Fibroblast of the aortic adventitia (primary cell): ENCODE results near the gene ITPR1. TPM values are rescaled to one million over a fixed set of nuclear protein-coding genes. Genes with fewer than 3 reads are reported as not detected.

Experiments used
- DNase-seq: peaks from one replicate; pipeline ENCODE4 v3.0.0-alpha.2; 2010; ENCODE audit warnings: low read depth
- H3K4me3 ChIP-seq: 2 replicates; pipeline ENCODE4 v1.5.1; 2011; ENCODE audit warnings: low read depth, mild to moderate bottlenecking, control low read depth, low read length, moderate library complexity
- total RNA-seq: library from RNA; depleted of rRNA; stranded (reverse); fragments of >200 nt; gene quantifications from 2 replicates; pipeline ENCODE4 v1.2.3, GENCODE V29; 2012; ENCODE audit warnings: low replicate concordance
- TF ChIP-seq, protein P1 (sequence below): IDR thresholded peaks from 2 replicates; pipeline ENCODE4 v1.5.1; 2011; ENCODE audit warnings: mild to moderate bottlenecking, low read length, control low read depth, inconsistent platforms; ENCODE audit not compliant: insufficient read depth

Gene ITPR1
- total RNA-seq, 1 donor = 8.9 TPM

DNA sequence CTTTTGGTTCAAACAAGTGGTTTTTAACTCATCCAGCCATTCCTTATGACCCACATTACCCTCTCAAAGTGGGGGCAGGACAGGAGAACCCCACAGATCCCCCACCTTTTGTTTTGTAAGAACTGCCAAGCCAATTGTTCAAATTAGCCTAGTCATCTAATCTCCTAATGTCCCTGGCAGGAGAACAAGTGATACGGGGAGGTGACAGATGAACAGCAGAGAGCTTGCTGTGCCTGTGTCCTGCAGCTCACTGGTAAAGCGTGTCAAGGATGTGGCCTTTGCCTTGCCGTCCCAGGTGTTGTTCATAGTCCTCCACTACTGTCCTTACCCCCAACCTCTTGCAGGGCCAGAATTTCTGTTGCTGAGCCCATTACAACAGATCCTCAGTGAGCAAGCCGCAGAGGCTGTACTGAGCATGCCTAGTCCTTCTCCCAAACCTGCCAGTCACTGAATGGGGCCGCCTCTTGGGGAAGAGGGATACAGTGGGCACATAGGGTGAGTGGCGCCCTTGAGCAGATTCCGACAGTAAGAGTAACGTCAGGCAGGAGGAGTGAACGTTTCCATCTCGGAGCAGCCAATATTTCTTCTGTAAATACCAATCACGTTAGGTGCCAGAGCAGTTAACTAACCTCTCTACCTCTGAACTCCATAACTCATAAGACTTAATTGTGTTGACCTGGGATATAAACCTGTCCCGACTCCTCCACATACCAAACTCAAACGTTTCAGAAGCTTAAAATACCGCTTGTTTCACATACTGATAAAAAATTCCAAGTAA is 87.4 kb downstream of the ITPR1 start:
- no peak for DNase-seq
- TF ChIP-seq, protein P1, sequence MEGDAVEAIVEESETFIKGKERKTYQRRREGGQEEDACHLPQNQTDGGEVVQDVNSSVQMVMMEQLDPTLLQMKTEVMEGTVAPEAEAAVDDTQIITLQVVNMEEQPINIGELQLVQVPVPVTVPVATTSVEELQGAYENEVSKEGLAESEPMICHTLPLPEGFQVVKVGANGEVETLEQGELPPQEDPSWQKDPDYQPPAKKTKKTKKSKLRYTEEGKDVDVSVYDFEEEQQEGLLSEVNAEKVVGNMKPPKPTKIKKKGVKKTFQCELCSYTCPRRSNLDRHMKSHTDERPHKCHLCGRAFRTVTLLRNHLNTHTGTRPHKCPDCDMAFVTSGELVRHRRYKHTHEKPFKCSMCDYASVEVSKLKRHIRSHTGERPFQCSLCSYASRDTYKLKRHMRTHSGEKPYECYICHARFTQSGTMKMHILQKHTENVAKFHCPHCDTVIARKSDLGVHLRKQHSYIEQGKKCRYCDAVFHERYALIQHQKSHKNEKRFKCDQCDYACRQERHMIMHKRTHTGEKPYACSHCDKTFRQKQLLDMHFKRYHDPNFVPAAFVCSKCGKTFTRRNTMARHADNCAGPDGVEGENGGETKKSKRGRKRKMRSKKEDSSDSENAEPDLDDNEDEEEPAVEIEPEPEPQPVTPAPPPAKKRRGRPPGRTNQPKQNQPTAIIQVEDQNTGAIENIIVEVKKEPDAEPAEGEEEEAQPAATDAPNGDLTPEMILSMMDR = no peak
- H3K4me3 ChIP-seq = no peak overlapping the region

DNA sequence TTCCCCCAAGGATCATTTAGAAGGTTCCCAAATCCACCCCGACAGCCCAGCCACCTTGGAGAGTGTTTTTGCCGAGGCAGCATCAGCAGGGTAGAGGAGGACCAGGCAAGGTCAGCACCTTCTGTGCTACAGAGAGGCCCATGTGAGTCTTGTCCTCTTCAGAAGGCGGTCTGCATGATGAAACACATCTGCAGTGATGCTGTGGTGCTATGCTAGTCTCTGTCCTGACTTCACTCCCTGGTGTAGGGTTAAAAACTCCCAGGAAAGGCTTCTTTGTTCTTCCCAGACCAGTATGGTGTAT is 87.9 kb downstream of the ITPR1 start:
- DNase-seq = no peak
- TF ChIP-seq, protein P1 = no peak
- no peak overlapping the region for H3K4me3 ChIP-seq

DNA sequence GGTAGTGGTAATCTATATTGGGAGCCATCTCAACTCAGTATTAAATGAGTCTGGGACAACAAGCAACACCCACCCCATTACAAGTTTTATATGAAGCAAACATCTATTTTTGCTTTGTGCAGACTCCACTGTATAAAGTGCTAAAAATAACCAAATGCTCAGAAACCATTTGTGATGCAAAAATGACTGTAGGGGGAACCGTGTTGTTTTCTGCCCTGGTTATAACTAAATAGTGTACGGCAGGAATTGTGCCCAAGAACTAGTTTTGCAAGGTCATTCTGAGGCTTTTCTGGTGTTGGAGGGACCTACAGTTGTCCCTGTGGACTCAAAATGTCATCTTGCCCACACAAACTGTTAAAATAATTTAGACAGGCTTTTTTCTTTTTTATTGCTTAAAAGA is 88.3 kb downstream of the ITPR1 start:
- DNase-seq = no peak
- no peak overlapping the region for H3K4me3 ChIP-seq
- TF ChIP-seq, protein P1 = no peak

DNA sequence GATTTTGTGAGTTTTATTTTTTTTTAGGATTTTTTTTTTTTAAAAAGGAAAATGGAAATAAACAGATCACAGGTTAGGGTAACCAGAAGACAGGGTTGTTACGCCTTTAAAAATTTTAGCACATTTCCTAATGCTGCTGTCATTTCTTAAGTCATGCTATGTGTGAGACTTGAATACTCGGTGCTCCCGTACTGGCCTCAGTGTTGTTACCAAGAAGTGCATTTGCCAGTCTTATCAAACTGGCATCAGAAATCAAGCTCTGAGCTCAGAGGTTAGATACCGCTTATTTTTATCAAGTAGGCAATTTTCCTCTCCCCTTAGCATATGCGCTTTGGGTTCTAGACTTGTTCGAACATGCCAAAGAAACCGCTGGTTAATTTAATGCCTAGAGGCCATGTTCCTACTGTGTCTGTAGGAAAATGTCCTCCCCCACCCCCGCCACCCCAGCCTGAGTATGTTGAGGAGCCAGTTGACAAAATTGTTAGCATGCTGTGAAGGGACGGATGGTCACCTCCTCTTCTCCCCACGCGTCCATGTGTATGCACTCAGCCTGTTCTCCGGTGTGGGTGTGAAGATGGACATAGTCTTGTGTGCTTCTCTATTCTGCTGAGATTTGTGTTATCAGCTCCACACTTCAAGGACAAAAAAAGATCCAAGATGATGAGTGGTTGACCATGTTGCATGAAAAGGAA is 88.9 kb downstream of the ITPR1 start:
- H3K4me3 ChIP-seq = no peak overlapping the region

DNA sequence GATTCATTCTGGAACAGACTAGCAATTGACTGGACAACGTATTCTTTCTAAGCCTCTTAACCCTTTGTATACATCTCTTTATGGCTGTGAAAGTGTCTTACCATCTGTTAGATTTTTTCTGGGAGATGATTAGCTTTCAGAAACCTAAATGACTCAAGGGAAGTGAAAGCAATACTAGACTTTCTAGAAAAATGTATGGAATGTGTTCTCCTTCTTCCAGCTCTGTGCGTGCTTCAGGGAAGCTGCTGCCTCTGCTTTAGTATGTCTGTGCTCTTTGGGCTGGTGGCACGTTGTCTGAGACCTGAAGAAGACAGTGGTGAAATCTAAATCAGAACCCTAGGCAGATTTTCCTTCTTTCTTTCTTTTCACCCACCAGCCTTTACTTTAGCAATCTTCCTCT is 89.5 kb downstream of the ITPR1 start:
- TF ChIP-seq, protein P1 = no peak
- peak; percentile 37 for DNase-seq
- H3K4me3 ChIP-seq = no peak overlapping the region

More for the DNA sequence above, 88.9 kb downstream of the ITPR1 start:
- TF ChIP-seq, protein P1 = no peak
- no peak for DNase-seq

DNA sequence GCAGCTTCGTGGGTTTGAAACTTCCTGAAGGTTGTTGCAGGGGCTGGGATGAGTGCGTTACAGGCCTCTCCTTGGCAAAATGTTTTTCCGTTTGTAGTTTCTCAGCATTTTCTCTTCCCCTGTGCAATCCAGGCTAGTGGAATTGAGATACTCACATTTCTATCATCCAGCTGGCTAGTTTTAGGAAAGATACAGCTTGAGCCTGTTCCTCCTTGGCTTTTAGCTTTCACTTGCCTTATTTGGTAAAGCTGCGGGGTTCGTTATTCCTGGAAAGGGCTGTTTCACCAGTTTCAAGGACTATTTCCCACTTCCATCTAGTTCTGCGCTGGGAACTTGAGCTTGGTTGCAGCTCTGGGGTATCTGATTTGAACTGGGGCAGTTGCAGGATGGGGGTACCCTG is 90.3 kb downstream of the ITPR1 start:
- TF ChIP-seq, protein P1 = no peak
- no peak overlapping the region for H3K4me3 ChIP-seq
- peak; percentile 56 for DNase-seq
